Inferior parietal cortex (tissue), 1 donor: ENCODE data around the gene FRYL.
"Not testable (repeated sequence)": the region's sequence is repeated elsewhere in the genome, so short reads cannot be mapped to it uniquely, and the experiment has no call there.

Experiments used
- DNase-seq: peaks from one replicate; pipeline ENCODE4 v3.0.0-alpha.2; 2016; ENCODE audit errors: extremely low spot score

FRYL gene

DNA sequence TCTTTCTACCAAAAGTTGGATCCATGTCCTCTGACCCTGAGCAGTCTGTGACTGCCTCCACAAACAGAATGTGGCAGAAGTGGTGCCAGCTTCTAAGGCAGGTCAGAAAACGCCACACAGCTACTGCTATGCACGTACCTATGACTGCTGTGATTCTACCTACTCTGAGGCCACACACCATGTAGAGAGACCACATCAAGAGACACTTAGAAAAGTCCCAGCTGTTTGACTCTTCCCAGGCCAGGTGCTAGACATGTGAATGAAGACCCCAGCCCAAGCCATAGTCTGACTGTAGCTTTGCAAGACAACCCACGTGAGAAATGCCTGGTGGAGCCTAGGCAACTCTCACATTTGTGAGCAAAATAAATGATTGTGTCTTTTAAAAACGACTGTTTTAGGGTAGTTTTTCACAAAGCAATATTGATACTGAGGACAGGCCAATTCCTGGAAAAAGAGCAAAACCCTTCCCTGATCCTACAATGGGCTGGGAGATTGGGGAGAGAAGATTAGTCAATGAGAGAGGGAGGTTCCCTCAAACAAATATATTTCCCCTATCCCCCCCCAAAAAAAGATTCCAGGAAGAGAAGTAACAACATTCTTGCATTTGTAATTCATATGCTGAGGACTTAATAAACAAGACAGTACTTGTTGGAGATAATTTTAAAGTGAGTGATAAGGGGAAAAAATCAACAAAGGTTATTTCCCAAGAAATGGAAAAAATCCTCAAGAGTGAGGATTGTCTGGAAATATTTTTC is 33.3 kb downstream of the FRYL start:
- DNase-seq = no peak

DNA sequence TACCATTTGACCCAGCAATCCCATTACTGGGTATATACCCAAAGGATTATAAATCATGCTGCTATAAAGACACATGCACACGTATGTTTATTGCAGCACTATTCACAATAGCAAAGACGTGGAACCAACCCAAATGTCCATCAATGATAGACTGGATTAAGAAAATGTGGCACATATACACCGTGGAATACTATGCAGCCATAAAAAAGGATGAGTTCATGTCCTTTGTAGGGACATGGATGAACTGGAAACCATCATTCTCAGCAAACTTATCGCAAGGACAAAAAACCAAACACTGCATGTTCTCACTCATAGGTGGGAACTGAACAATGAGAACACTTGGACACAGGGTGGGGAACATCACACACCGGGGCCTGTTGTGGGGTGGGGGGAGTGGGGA is 34.9 kb downstream of the FRYL start:
- not testable (repeated sequence) for DNase-seq

DNA sequence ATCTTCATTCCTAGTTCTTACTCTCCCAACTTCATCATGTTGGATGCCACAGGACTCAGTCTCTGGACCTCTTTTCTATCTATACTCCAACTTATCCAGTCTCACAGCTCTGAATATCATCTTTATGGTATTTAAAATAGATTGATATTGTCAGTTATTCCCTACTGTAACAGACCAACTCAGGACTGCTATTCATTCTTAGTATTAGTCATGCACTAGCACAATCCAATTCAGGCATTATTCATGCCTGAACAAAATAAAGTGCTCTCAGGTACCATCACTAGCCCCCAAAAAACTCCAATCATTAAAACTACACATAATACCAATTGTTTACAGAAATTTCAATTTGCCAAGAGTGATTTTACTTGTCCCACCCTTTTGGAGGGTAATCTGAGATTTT is 37.7 kb downstream of the FRYL start:
- no peak for DNase-seq

DNA sequence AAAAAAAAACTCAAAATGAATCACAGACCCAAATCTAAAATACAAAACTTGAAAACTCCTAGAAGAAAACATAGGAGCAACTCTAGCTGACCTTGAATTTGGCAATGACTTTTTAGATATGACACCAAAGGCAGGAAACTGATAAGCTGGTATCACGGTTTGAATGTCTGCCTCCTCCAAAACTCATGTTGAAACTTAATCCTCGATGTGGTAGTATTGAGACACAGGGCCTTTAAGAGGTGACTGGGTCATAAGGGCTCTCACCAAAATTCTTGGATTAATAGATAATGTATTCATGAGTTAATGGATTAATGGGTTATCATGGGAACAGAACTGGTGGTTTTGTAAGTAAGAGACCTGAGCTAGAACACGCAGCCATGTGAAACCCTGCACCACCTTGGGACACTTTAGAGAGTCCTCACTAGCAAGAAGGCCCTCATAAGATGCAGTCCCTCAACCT is 40.5 kb downstream of the FRYL start:
- DNase-seq = no peak

DNA sequence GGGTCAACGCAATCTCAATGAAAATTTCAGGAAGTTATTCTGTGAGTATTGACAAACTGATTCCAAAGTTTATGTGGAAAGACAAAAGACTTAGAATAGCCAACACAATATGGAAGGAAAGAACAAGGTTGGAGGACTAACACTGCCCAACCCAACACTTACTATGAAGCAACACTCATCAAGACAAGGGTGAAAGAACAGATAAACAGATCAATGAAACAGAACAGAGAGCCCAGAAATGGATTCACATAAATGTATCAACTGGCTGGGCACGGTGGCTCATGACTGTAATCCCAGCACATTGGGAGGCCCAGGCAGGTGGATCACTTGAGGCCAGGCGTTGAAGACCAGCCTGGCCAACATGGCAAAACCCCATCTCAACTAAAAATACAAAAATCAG is 41.2 kb downstream of the FRYL start:
- DNase-seq = no peak

DNA sequence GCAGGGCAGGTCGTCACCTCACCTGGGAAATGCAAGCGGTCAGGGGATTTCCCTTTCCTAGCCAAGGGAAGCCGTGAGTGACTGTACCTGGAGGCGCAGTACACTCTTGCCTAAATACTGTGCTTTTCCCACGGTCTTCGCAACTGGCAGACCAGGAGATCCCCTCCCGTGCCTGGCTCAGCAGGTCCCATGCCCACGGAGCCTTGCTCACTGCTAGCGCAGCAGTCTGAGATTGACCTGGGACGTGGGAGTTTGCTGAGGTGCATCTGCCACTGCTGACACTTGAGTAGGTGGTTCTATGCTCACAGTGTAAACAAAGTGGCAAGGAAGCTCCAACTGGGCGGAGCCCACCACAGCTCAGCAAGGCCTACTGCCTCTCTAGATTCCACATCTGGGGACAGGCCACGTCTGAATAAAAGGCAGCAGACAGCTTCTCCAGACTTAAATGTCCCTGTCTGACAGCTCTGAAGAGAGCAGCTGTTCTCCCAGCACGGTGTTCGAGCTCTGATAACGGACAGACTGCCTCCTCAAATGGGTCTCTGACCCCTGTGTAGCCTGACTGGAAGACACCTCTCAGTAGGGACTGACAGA is 51.1 kb downstream of the FRYL start:
- DNase-seq = not testable (repeated sequence)

DNA sequence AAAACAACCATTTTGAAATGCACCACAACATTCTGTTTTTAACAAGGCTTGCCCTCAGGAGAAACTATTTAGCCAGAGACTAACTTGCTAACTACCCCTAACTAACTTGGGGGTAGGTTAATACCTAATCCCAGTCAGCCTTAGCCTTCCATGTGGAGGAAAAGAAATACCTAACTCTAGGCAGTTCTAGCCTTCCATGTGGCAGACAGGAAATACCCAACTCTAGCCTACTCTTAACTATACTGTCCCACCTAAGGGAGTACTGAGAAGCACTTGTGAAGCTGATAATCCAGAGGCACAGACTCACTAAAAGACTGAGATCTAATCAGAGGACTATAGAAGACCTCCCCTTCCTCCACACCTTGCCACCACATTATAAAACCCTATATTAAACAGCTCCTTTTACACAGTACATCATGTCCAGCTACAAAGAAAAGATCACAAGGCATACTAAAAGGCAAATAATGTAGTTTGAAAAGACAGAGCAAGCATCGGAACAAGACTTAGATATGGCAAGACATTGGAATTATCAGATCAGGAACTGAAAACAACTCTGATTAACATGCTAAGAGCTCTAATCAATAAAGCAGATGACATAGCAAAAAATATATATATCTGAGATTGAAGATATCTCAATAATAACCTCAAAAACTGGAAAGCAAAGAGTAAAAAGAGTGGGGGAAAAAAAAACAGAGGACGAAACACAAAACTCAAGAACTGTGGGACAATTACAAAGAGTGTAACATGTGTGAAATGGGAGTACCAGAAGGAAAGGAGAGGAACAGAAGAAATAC is 52.2 kb downstream of the FRYL start:
- DNase-seq = no peak

DNA sequence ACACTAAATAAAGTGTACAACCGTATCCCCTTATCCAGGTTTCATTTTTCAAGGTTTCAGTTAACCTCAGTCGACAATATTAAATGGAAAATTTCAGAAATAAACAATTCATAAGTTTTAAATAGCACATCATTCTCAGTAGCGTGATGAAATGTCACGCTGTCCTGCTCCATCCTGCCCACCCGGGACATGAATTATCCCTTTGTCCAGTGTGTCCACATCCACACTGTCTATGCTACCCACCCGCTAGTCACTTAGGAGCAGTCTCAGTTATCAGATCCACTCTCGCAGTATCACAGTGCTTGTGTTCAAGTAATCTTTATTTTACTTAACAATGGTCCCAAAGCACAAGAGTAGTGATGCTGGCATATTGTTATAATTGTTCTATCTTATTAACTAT is 54.7 kb downstream of the FRYL start:
- peak; percentile 40 for DNase-seq

DNA sequence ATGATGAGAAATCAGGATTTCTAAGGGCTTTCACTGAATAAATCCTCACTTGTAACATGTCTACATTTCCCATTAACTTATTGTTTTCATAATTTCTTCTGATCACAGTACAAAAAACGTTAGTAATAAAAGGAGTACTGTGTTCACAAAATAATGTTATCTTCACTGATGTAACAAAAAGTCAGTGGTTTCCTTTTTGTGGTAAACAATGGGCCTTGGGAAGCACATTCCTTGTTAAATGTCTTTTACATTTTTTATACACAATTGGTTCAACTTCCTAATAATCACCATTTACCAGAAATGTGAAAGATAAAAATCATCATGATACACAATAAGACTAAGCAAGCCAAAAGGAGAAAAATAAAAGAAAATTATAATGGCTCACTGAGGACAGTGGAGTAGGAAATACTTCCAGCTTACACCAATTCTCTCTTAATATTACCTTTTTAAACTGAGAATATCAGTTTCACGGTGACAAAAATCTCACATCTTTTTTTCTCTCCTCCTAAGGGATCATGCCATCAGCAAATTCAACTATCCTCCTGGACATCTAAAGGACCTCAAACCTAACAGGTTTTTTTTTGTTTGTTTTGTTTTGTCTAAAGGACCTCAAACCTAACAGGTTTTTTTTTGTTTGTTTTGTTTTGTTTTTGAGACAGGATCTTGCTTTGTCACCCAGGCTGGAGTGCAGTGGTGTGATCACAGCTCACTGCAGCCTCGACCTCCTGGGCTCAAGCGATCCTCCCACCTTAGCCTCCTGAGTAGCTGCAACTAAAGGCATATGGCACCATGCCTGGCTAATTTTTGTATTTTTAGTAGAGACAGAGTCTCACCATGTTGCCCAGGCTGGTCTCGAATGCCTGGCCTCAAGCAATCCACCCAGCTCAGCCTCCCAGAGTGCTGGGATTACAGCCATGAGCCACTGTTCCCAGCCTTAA is 57.3 kb downstream of the FRYL start:
- no peak for DNase-seq

DNA sequence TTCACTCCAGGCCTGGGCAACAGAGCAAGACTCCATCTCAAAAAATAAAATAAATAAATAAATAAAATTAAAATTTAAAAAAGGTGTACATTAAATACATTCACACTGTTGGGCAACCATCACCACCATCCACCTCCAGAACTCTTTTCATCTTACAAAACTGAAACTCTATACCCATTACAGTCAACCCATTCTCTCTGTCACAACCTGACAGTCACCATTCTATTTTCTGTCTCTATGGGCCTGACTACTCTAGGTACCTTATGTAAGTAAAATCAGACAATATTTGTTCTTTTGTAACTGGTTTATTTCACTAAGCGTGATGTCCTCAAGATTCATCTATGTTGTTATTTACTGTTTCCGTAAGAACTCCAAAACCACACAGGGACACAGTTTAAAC is 59.6 kb downstream of the FRYL start:
- no peak for DNase-seq

DNA sequence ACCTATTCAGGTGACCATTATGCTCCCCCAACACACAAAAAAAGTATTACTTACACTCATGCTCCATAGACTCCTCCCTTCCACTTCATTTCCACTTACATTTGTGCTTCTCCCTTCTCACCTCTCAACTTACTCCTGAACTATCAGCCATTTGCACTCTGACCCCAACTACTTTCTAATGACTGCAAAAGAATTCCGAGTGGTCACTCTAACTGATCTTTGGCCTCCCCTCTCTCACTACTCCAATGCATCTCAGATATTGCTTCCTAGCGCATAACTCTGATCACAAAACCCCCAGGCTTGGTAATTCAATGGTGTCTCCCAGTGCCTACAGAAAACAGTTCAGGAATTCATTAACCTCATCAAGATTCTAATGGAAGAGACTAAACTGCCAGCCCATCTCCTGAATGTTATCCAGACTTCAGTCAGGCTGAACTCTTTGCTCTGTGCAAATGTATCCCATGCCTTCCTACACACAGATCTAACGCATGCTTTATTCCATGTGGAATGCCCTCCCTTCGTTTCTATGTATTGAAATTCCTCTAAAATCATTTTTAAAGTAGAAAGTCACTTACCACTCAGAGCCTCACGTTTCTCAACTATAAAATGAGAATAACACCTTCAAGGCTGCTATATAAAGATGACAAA is 61.1 kb downstream of the FRYL start:
- DNase-seq = no peak

DNA sequence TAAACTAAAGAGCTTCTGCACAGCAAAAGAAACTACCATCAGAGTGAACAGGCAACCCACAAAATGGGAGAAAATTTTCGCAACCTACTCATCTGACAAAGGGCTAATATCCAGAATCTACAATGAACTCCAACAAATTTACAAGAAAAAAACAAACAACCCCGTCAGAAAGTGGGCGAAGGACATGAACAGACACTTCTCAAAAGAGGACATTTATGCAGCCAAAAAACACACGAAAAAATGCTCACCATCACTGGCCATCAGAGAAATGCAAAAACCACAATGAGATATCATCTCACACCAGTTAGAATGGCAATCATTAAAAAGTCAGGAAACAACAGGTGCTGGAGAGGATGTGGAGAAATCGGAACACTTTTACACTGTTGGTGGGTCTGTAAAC is 63.8 kb downstream of the FRYL start:
- not testable (repeated sequence) for DNase-seq

DNA sequence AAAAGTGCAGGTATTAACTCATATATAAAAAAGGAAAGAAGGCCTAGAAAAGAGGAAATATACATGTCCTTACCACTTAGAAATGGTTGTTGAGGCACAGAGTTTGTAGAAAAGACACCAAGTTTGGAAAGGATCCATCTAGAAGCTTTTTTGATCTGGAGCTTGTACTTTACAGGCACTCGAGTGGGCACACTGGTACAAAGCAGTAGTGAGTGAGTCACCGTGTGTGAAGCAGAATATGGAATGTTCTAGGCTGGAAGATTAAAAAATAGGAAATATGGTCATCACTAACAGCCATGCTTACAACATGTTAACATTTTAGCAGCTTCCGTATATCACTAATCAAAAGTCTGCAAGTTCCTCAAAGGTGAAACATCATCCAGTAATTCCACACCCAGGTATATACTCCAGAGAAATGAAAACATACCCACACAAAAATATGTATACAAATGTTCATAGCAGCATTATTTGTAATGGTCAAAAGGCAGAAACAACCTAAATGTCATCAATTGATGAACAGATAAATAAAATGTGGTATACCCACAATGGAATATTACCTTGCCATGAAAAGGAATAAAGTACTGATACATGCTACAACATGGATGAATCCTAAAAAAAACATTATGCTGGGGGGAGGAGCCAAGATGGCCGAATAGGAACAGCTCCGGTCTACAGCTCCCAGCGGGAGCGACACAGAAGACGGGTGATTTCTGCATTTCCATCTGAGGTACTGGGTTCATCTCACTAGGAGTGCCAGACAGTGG is 69.5 kb downstream of the FRYL start:
- DNase-seq = no peak

DNA sequence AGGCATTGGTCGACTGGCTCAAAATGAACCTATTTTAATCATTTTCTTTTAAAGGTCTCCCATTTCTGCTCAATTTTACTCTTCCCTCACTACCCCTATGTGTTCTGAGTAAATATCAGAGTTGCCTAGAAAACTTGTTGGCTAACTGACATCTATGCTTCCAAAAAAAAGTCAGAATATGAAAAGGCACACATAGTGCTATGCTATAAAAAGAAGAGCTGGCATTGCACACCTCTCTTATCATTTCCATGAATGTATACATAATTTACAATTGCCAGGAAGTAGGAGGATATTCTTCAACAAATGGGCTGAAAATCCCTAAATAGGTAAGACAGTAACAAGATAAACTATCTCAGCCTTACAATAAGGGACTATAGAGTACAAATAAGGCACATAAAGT is 70.2 kb downstream of the FRYL start:
- DNase-seq = peak; percentile 54

DNA sequence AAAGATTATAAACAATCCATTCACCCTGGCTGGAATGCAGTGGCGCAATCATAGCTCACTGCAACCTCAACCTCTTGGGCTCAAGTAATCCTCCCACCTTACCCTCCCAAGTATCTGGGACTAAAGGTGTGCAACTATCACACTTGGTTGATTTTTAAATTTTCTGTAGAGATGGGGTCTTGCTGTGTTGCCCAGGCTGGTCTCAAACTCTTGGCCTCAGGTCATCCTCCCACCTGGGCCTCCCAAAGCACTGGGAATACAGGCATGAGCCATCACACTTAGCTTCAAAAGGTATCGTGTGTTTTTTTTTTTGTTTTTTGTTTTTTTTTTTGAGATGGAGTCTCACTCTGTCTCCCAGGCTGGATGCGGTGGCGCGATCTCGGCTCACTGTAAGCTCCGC is 71.5 kb downstream of the FRYL start:
- DNase-seq = no peak

DNA sequence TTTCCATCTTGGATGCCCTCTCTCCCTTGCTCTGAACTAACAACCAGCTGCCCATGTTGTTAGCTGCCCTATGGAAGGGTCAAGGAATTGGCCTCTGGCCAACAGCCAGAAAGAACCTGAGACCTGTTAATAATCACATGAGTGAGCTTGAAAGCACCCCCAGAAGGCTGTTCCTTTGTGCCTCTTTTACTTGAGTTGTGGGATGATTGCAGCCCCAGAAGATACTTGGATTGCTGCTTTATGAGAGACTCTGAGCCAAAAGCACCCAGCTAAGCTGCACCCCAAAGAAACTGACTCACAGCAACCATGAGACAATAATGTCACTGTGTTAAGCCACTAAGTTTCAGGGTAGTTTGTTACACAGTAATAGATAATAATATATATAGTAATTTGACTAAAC is 73.3 kb downstream of the FRYL start:
- no peak for DNase-seq

DNA sequence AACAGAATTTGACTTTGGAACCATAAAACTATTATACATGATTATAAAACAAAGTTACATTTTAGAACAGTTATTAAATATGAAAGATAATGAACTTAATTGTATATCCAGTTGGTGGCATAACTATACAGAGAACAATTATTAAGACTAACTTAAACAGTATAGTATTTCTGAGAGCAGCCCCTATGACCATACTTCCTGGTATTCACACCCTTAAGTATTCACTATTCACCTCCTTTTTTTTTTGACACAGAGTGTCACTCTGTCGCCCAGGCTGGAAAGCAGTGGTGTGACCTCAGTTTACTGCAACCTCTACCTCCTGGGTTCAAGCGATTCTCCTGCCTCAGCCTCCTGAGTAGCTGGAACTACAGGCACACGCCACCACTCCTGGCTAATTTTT is 74.5 kb downstream of the FRYL start:
- no peak for DNase-seq

DNA sequence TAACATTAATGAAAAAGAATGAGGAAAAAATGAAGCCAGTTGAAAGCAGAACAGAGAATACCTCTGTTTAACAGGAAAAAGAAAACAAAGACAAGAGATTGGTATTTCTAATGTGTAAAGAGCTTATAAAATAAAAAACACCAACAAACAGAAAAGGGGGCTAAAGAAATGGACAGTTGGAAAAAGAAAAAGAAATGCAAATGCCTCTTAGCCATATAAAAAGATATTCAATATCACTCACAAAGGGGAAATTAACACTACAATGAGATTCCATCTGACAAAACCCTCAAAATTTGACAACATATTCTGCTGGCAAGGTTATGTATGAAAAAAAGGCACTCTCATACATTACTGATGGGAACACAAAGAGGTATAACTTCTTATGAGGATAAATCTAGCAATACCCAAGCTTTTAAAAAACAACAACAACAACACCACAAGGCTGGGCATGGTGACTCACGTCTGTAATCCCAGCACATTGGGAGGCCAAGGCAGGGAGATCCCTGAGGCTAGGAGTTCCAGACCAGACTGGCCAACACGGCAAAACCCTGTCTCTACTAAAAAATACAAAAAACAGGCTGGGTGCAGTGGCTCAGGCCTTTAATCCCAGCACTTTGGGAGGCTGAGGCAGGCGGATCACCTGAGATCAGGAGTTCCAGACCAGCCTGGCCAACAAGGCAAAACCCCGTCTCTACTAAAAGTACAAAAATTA is 75.8 kb downstream of the FRYL start:
- DNase-seq = no peak

DNA sequence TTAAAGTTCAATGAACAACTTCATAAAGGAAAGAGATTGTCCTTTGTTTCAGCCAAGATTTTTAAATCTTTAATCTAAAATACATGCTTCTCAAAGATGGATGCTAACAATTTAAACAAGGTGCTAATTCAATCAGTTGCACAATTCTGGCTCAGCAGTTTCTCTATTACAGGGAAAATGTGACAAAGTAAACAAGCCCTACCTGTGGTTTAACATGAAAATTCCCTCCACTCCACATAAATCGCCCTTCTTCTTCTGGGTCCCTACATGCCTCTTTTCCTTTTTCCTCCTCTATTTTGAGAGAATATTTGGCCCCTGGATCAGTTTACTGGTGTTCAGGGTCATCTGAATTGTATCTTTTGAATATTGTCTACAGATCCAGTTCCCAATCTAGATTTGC is 80.6 kb downstream of the FRYL start:
- no peak for DNase-seq
